Measurements from ENCODE around the gene RITA1. TPM values are rescaled to one million over a fixed set of nuclear protein-coding genes. Genes with fewer than 3 reads are reported as not detected.

The RITA1 gene, protein sequence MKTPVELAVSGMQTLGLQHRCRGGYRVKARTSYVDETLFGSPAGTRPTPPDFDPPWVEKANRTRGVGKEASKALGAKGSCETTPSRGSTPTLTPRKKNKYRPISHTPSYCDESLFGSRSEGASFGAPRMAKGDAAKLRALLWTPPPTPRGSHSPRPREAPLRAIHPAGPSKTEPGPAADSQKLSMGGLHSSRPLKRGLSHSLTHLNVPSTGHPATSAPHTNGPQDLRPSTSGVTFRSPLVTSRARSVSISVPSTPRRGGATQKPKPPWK
- 17.9 TPM for total RNA-seq
- long read RNA-seq, transcript RITA1-201 (4 exons, 2,053 nt), result major isoform, 39 of 45 reads
- long read RNA-seq, partial matches to known transcripts, result 2 of 45 reads
- long read RNA-seq, other reads (novel, unspliced or antisense), result 1 of 45 reads

DNA sequence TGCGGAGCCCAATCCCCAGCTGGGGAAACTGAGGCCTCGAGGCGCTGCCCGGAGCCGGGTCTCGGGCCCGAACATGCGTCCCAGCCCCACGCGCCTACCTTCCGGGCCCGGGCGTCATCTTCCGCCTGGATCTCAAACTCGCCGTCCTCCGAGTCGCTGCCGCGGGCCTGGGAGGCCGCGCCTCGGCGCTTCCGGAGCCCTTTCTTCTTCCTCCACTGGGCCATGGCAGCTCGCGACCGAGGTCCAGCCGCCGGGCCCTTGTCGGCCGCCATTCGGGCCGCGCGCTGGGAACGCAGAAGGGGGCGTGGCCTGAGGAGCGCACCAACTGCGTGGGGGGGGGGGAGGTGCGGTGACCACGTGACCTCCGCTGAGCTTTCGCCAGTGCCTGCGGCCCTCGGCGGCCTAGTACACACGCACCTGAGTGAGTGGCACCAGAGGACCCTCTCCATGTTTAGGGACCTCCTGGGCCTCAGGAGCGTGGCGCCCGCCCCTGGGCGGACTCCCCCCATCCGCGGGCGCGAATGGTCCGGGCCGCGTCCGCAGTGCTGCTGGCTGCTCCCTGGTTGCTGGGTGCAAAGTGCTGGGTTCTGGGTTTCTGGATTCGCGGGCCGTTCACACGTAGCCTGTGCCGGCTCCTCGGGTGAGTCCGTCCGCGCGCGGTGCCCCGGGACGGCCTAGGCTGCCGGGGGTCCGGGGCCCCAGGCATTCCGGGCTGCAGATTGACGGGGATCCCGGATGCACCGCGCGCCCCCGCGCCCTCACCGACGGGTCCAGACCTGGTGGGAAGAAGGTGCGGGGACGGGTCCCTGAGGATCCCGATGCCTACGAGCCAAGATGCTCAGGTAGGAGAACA lies at the start of gene RITA1, which contains the start of gene DDX54:
Gene RITA1 (plus strand): TSS at position 542 of the 853 bp plus-strand sequence. CDS start 1,026 bp downstream, outside the sequence.
Gene DDX54 (minus strand): TSS at position 299 of the 853 bp plus-strand sequence. CDS start 27 bp downstream, at position 272.
- TF ChIP-seq, protein P1, sequence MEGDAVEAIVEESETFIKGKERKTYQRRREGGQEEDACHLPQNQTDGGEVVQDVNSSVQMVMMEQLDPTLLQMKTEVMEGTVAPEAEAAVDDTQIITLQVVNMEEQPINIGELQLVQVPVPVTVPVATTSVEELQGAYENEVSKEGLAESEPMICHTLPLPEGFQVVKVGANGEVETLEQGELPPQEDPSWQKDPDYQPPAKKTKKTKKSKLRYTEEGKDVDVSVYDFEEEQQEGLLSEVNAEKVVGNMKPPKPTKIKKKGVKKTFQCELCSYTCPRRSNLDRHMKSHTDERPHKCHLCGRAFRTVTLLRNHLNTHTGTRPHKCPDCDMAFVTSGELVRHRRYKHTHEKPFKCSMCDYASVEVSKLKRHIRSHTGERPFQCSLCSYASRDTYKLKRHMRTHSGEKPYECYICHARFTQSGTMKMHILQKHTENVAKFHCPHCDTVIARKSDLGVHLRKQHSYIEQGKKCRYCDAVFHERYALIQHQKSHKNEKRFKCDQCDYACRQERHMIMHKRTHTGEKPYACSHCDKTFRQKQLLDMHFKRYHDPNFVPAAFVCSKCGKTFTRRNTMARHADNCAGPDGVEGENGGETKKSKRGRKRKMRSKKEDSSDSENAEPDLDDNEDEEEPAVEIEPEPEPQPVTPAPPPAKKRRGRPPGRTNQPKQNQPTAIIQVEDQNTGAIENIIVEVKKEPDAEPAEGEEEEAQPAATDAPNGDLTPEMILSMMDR (IDR thresholded peaks at IDR 0.05; ENCODE audit: borderline replicate concordance), result no peak
- peak; percentile 82 for DNase-seq
- intact Hi-C loops (cut with micrococcal nuclease), result no loop called here
- H3K4me1 ChIP-seq, result peaks cover 52% of the 10 kb centered on the region
- H3K4me3 ChIP-seq, result peak within 1 kb of the TSS; percentile 100
- peak within 1 kb of the TSS; percentile 98 for H3K27ac ChIP-seq (replicated peaks)
- H3K27me3 ChIP-seq (ENCODE audit: low read depth), result no peaks in the 10 kb centered on the region
- H3K9me3 ChIP-seq (replicated peaks), result no peaks in the 10 kb centered on the region
- peaks cover 19% of the 10 kb centered on the region for H3K36me3 ChIP-seq

DNA sequence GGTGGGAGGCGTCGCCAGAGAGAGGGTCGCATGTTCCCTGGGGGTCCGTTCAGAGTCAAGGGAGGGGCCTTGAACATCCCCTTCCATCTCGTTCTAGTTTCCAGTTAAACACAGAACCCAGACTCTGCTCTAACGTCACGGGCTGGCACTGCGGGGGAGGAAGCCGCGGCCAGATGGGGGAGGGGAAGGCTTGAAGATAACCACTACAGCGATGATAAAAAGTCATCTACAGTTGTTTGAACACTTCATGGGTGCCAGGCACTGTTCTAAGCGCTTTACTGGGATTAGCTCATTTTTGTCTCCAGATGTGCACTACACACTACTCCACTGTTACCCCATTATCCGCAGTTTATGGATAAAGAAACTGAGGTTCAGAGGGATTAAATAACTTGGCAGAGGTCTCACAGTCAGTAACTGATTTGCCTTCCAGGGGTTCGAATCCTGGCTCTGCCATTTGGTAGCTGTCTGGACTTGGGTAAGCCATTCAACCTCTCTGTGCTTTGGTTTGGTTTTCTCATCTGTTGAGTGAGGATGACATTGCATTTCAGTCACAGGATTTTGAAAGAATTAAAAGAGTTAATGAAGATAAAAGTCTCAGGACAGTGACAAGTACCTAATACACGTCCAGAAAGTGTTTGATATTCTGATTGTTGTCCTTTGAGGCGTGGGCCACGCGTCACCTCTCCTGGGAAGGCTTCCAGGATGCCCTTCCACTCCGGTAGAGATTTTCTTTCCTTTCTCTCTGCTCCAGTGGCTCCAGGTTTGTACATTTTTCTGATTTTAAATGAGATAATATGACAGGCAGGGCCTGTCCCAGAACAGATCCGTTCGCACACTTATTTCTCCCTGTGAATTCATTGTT lies 49.2 kb upstream of the RITA1 start:
- DNase-seq, result no peak
- peaks cover 70% of the 10 kb centered on the region for H3K27me3 ChIP-seq (ENCODE audit: low read depth)

DNA sequence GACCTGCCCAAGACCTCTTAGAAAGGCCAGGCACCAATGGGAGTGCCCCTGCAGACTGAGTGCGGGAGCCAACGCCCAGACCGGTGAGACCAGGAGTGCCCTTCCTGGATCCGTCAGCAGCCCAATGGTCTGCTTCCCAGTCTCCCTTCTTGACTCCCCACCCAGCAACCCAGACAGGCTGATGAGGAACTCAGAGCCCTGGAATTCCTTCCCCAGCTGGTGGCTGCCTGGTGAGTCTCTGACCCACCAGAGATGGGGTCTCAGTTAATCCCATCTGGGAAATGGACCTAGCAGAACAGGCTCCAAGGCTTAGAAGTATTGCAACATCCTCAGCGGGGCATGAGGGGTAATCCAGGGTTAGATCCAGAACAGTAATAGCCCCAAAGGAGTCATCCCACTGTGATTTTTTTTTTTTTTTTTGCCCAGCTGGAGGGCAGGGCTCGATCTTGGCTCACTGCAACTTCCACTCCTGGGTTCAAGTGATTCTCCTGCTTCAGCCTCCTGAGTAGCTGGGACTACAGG lies 48.5 kb upstream of the RITA1 start:
- Histone ChIP-seq H3K4me3 (no peak overlapping the region), H3K4me1 (peaks cover 8% of the 10 kb centered on the region), H3K27ac (replicated peaks) (no peak overlapping the region), H3K27me3 (ENCODE audit: low read depth) (peaks cover 66% of the 10 kb centered on the region), H3K9me3 (replicated peaks) (no peaks in the 10 kb centered on the region), H3K36me3 (no peaks in the 10 kb centered on the region)
- intact Hi-C loops (cut with micrococcal nuclease), result no loop called here
- TF ChIP-seq, protein P1 (IDR thresholded peaks at IDR 0.05; ENCODE audit: borderline replicate concordance), result no peak
- DNase-seq, result no peak

More for the DNA sequence above, 49.2 kb upstream of the RITA1 start:
- no peak overlapping the region for H3K4me3 ChIP-seq
- no peaks in the 10 kb centered on the region for H3K9me3 ChIP-seq (replicated peaks)
- TF ChIP-seq, protein P1 (IDR thresholded peaks at IDR 0.05; ENCODE audit: borderline replicate concordance), result no peak
- no peak overlapping the region for H3K27ac ChIP-seq (replicated peaks)
- peaks cover 7% of the 10 kb centered on the region for H3K4me1 ChIP-seq
- intact Hi-C loops (cut with micrococcal nuclease), result no loop called here
- no peaks in the 10 kb centered on the region for H3K36me3 ChIP-seq

DNA sequence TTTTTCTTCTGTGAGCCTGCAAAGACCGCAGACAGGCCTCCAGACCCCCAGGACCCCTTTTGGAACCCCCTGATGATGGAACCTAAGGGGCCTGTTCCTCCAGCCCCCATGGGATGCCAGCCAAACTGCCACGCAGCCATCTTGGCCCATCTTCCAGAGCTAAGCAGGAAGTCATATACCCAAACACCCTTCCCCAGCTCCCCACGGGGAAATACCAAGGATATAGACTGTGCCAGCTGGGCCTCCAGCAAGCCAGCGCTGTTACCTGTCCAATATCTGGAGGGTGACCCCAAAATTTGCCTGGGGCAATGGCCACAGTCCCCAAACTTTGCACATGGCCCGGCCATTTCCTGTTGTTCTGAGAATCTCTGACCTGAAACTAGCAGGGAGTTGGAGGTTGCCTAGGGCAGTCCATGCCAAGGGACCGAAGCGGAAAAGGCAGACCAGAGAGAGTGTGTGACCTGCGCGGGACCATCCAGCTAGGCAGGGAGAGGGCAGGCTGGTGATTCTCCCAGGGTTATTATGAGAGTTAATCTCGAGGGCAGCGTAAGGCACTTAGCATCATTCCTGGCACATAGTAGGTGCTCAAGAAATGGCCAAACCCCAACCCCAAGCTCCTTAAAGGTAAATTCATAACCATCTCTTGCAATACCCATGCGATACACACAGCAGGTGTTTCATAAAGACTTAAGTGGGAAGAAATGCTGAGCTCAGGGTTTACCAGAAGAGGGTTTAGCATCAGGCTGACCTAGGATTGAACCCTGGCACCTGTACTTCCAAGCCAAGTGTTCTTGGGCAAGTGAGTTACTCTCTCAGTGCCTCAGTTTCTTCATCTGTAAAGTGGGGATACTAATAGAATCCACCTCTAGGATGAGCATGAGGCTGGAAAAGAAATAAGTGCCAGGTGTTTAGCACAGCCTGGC lies 47.4 kb upstream of the RITA1 start:
- intact Hi-C loops (cut with micrococcal nuclease), result no loop called here
- Histone ChIP-seq H3K36me3 (no peaks in the 10 kb centered on the region), H3K27me3 (ENCODE audit: low read depth) (peaks cover 56% of the 10 kb centered on the region), H3K27ac (replicated peaks) (no peak overlapping the region), H3K9me3 (replicated peaks) (no peaks in the 10 kb centered on the region), H3K4me3 (no peak overlapping the region), H3K4me1 (peaks cover 13% of the 10 kb centered on the region)
- no peak for DNase-seq
- TF ChIP-seq, protein P1 (IDR thresholded peaks at IDR 0.05; ENCODE audit: borderline replicate concordance), result no peak

All from left ventricle myocardium inferior (tissue), 1 donor.